Left renal pelvis (tissue), 4 donors: Measurements from ENCODE around the gene RMDN2. TPM values are rescaled to one million over a fixed set of nuclear protein-coding genes. Genes with fewer than 3 reads are reported as not detected.

ENCODE experiments used
- DNase-seq, 4 donors: peaks; one replicate each; pipeline ENCODE4 v3.0.0-alpha.2; 2013; ENCODE audit warnings: low read depth in 4 of 4, low spot score in 3 of 4
- polyA plus RNA-seq, 4 donors: library from polyadenylated mRNA; unstranded; fragments of 120-200 nt; gene quantifications; one replicate each; pipeline ENCODE4 v1.2.1, GENCODE V29; 2013; ENCODE audit not compliant: insufficient read length in 4 of 4

Gene RMDN2
- polyA plus RNA-seq, 4 donors = 10.5 to 12.0 (median 11.8) TPM

GRCh38 chr2:38035968-38036367 is 110.9 kb downstream of the RMDN2 start:
- no peak for DNase-seq

GRCh38 chr2:38037325-38037724 is 112.2 kb downstream of the RMDN2 start:
- no peak for DNase-seq

- peak in 3 of 4 donors; percentile 43 to 66 (median 58) for DNase-seq
Observed at GRCh38 chr2:38037757-38038621, 112.9 kb downstream of the RMDN2 start.

GRCh38 chr2:38038682-38039081 is 113.6 kb downstream of the RMDN2 start:
- DNase-seq = no peak

GRCh38 chr2:38039121-38039910 is 114.2 kb downstream of the RMDN2 start:
- no peak for DNase-seq

GRCh38 chr2:38045811-38046210 is 120.7 kb downstream of the RMDN2 start:
- DNase-seq = no peak

- no peak for DNase-seq
Observed at GRCh38 chr2:38056216-38056615, 131.1 kb downstream of the RMDN2 start.

GRCh38 chr2:38057651-38058410 is 132.7 kb downstream of the RMDN2 start:
- DNase-seq = no peak

- no peak for DNase-seq
Observed at GRCh38 chr2:38060236-38061018, 135.3 kb downstream of the RMDN2 start.

GRCh38 chr2:38064801-38065501 is 139.9 kb downstream of the RMDN2 start:
- no peak for DNase-seq

GRCh38 chr2:38065502-38066135 is 140.5 kb downstream of the RMDN2 start:
- no peak for DNase-seq

- no peak for DNase-seq
Observed at GRCh38 chr2:38066421-38067115, 141.5 kb downstream of the RMDN2 start.

Other genes with a start within 250 kb of the RMDN2 start
- gene CYP1B1, start 150.9 kb downstream of the RMDN2 start, polyA plus RNA-seq = 100 to 1,000 TPM; 107 to 666 (median 140) TPM